RPMI8226 (cell line): Measurements from ENCODE around the gene BCL11B.
"Not testable (repeated sequence)": the region's sequence is repeated elsewhere in the genome, so short reads cannot be mapped to it uniquely, and the experiment has no call there.

ENCODE experiments used
- DNase-seq: peaks from one replicate; pipeline ENCODE4 v3.0.0-alpha.2; 2015

The BCL11B gene

GRCh38 chr14:99194736-99195135 is 77.3 kb downstream of the BCL11B start:
- no peak for DNase-seq

DNA sequence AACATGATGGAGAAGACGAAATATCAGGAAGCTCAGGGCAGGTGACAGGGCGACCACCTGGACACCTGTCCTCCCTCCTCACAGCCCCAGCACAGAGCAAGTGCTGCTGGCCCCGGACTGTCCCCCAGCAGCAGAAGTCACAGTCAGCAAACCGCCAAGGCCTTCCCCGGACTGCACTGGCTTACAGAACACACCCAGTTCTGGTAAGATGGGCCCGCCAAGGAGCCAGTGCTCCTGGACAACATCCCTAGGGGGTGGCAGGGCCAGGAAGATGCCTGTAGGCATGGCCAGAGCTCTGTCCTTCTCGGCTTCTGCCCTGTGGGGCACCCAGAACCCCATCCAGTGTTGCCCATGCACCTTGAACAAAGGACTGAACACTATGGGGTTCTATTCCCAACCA is 77.9 kb downstream of the BCL11B start:
- no peak for DNase-seq

DNA sequence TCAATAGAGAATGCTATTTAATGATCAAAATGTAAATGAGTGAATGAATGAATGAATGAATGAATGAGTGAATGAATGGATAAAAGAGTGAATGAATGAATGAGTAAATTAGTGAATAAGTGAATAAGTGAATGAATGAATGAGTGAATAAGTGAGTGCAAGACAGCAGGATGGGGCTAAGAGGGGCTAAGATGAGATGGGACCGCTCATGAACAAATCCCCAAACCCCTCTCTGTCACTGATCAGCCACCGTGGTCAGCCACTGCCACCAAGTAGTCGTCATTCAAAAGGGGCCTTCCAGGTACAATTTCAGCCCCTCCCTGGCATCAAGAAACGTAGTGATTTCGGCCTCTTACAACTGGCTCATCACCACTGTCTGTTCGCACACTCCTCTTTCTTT is 79.2 kb downstream of the BCL11B start:
- DNase-seq, result no peak

GRCh38 chr14:99192028-99192621 is 79.9 kb downstream of the BCL11B start:
- DNase-seq, result peak; percentile 38

DNA sequence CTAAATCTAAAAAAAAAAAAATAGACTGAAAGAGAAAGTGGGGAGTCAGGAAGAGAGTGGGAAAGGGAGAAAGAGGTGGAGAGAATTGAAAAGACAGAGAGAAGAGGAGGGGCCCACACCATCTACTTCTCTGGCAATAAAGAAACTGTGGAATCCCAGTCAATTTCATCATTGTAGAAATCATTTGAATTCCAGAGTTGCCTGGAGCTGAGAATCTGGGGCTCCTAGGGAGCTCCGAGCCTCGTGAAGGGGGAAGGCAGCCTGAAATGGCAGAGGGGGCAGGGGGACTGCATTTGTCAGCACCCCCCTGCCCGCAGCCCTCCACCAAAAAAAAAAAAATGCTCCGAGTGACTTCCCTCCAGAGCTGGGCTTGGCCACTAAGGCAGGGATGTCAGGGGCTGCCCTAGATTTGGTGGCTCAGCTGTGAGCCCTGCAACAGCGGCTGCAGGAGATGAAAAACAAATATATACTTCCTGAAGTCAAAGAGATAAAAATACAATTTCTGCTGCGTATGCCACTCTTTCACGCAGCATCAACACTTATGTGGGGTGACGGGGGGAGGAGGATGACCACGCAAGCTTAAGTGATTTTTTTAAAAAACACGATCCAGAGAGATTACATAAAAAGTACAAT is 80.5 kb downstream of the BCL11B start:
- no peak for DNase-seq

- DNase-seq, result no peak
Measured at GRCh38 chr14:99190696-99191394, 81.2 kb downstream of the BCL11B start.

GRCh38 chr14:99189201-99189801 is 82.7 kb downstream of the BCL11B start:
- DNase-seq, result no peak

DNA sequence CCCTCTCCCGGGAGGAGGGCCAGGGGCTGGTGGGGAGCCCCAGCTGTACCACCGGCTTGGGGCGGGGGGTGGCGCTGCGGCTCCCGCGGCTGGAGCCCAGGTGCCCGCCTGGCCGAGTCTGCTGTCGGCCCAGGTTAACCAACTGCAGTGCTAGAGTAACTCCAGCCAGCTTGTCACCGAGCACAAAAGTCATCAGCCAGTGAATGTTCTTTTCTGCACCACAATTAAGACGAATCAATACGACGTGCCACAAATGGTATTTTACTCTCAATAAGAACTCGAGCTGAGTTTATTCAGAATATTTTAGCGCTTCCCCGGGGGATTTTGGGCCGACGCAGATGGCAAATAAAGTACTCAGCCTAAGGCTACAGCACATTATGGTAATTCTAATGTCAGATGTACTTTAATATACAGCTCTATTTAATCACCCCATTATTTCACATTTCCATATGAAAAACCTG is 83.2 kb downstream of the BCL11B start:
- no peak for DNase-seq

DNA sequence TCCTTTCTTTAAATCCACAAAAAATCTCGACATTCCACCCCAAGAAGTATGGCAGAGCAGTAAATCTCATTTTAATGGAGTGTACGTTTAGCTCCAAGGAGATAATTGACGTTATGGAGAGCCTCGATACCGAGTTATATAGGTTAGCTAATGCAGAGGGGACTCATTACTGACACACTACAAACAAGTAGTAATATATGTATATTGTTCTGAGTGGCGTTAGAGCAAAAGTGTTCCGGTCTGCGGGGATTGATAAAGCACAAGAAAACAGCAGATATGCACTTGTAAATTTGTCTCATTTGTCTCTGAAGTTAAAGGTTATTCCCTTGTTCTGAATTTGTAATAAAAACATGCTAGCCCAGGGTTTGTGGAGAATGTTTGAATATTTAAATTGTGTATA is 84.1 kb downstream of the BCL11B start:
- no peak for DNase-seq

DNA sequence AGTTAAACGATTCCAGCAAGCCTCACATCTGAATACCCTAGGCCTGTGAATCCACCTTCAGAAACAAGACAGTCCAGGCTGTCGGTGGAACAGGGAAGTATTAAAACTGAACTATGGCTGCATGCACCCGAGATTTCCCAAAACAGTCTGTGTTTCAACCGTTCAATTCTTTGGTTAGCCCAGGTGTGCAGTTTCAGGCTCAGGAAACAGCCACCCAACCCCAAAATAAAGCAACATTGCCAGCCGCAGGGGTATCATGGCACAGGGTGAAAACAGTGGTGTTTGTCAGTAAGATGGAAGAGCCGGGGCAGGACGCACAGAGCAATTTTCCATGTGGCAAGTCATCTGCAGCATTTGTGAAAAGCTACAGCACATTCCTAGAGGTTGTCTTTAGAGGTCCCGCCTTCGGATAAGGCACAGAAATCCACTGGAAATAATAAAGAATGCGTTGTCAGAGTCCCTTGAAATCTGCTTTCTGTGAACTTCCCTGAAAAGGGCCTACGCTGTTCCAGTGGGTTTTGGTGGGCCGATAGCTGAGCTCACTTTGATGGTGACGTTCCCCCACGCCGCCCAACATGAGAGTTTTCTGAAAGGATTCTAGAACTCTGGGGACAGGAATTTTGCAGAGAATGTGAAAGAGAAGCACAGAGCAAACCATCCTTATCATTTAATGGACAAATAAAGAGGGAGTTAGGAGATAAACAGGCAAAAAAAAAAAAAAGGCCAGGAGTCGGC is 84.9 kb downstream of the BCL11B start:
- no peak for DNase-seq

DNA sequence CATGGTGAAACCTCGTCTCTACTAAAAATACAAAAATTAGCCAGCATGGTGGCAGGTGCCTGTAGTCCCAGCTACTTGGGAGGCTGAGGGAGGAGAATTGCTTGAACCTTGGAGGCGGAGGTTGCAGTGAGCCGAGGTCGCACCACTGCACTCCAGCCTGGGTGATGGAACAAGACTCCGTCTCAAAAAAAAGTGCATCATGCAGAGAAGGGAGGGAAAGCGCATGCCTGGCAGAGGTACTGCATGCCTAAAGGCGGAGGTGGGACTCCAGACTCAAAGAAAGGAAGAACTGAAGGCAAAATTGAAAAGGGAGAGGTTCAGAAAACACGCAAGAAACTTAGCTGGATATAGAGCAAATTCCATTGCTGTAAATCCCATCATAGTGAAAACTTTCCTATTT is 85.7 kb downstream of the BCL11B start:
- DNase-seq, result not testable (repeated sequence)

GRCh38 chr14:99185436-99186068 is 86.4 kb downstream of the BCL11B start:
- no peak for DNase-seq

DNA sequence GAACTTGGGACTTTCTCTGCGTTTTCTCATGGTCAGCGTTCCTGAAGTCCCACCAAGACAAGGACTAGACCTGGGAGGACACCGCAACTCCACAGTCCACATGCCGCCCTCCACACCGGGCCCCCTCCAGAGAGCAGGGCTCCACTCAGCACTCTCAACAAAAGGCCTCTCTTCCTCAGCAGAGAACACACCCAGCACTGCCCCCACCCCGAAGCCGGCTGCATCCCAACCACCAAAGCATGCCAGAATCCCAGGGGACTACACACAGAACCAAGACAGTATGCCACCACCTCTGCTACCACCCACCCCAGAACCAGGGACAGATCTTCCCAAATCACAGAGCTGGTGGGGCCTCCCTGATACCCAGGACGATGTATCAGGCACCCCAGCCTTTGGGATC is 88.3 kb downstream of the BCL11B start:
- no peak for DNase-seq

- DNase-seq, result no peak
Measured at GRCh38 chr14:99183311-99183710, 88.7 kb downstream of the BCL11B start.

GRCh38 chr14:99182548-99183250 is 89.3 kb downstream of the BCL11B start:
- DNase-seq, result no peak

DNA sequence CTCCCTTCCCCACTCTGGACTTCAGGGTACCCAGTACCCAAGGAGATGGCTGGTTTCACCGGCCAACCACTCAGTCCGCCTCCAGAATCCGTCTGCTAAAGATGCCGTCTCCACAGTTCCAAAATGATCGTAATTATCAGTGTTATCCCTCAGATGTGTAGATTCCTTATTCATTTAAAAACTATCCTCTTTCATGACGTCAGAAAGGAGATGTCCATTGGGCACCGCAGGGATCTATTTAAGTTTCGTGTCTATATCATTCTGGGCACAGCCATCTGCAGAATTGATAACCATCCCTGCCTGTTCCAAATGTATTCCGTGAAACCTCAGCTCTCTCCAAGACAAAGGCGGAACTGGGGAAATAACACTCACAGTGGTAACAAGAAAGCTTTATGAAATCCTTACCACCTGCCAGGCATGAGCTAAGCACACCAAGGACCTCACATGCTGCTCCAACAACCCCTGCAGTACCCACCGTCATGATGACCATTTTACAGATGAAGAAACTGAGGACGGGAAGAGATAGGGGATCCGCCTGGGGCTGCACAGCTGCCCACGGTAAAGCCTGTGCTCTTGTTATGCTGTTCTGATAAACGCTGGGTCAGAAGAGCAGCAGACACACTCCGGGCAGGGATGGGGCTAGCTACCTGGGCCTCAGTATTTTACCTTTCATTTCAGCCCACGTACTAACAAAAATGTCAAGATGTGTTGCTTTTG is 90.0 kb downstream of the BCL11B start:
- no peak for DNase-seq

DNA sequence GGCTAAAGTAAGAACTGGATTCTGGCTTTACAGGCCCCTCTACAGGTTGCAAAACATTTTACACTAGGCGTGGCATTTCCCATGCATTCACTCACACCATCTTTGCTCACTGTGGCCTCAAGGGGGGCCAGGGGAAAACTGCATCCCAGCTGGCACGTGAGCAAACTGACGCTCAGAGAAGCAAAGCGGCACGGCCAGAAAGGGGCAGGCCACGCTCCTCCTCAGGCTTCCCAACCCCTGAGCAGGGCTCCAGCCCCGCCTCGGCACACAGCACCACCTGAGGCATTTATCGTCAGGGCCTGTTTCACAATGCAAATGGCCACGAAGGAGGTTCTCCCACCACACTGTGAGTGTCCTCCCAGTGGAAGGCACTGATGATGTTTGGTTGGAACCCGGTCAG is 90.8 kb downstream of the BCL11B start:
- no peak for DNase-seq

GRCh38 chr14:99179946-99180345 is 92.1 kb downstream of the BCL11B start:
- DNase-seq, result no peak

- DNase-seq, result no peak
Measured at GRCh38 chr14:99179506-99179905, 92.5 kb downstream of the BCL11B start.

- no peak for DNase-seq
Measured at GRCh38 chr14:99177886-99178835, 93.8 kb downstream of the BCL11B start.
